Endothelial cell of umbilical vein (primary cell): ENCODE results near the gene ADGRL3. TPM values are rescaled to one million over a fixed set of nuclear protein-coding genes. Genes with fewer than 3 reads are reported as not detected.

Experiments
- BruUV-seq: library from RNA; stranded (reverse); fragments of 400-500 nt; replicated peaks from 2 replicates; lab custom pipeline; 2021; lab: Mats Ljungman, UMichigan
- CTCF ChIA-PET: fragments of 300-600, 350-600 bp; sonication (Branson Sonifier 250); formaldehyde crosslinking; loops from one replicate; lab custom pipeline; 2021; ENCODE audit warnings: antibody characterized with exemption, inconsistent platforms; lab: Charles Lee
- POLR2A ChIA-PET: fragments of 300-600, 350-600 bp; sonication (Branson Sonifier 250); formaldehyde crosslinking; loops from one replicate; lab custom pipeline; 2021; ENCODE audit warnings: antibody characterized with exemption, inconsistent platforms; lab: Charles Lee
- DNase-seq: peaks from one replicate; pipeline ENCODE4 v3.0.0-alpha.2; 2011; ENCODE audit warnings: low read depth, low spot score
- FAIRE-seq: peaks from 2 replicates; lab custom pipeline; 2011; peaks lifted over from hg19 to GRCh38; lab: Jason Lieb, UNC
- H2AFZ ChIP-seq: 2 replicates; pipeline ENCODE4 v1.6.0; 2012; ENCODE audit warnings: low read depth, low read length, control low read depth, inconsistent platforms
- H3K27ac ChIP-seq: 2 replicates; pipeline ENCODE4 v1.5.1; 2011; ENCODE audit warnings: low read depth, mild to moderate bottlenecking, control low read depth, low read length, moderate library complexity; ENCODE audit not compliant: insufficient read depth
- H3K27me3 ChIP-seq, 2 experiments: 2 replicates each; pipeline versions ENCODE4 v1.6.0 to v1.6.1; 2011; ENCODE audit warnings: low read length in 2 of 2, mixed read lengths in 1 of 2; ENCODE audit not compliant: control insufficient read depth in 2 of 2, insufficient read depth in 2 of 2
- H3K36me3 ChIP-seq, 2 experiments: 2 replicates in 1 of 2; 3 replicates in 1 of 2; pipeline ENCODE4 v1.5.1; 2011; ENCODE audit warnings: low read length in 2 of 2, mild to moderate bottlenecking in 1 of 2, moderate library complexity in 1 of 2; ENCODE audit not compliant: control insufficient read depth in 2 of 2, insufficient read depth in 2 of 2; ENCODE audit errors: extremely low read depth in 1 of 2
- H3K4me1 ChIP-seq: 3 replicates; pipeline ENCODE4 v1.5.1; 2011; ENCODE audit warnings: mild to moderate bottlenecking, low read length; ENCODE audit not compliant: control insufficient read depth, insufficient read depth; ENCODE audit errors: extremely low read depth
- H3K4me2 ChIP-seq: 2 replicates; pipeline ENCODE4 v1.6.1; 2011; ENCODE audit warnings: low read length, control low read depth, mixed read lengths; ENCODE audit not compliant: insufficient read depth
- H3K4me3 ChIP-seq, 3 experiments: fragments of 200-600 bp in 1 of 3; sonication (generic), shearing (Covaris generic) in 1 of 3; replicated peaks in 1 of 3; 2 replicates each; pipeline ENCODE4 v1.5.1; 2011 to 2016; ENCODE audit warnings: control low read depth in 3 of 3, low read length in 3 of 3, mild to moderate bottlenecking in 2 of 3, inconsistent platforms in 1 of 3, low read depth in 1 of 3, moderate library complexity in 1 of 3; ENCODE audit not compliant: insufficient read depth in 1 of 3
- H3K79me2 ChIP-seq: 2 replicates; pipeline ENCODE4 v1.6.0; 2012; ENCODE audit warnings: low read length, inconsistent platforms; ENCODE audit not compliant: control insufficient read depth, insufficient read depth
- H3K9ac ChIP-seq: replicated peaks from 2 replicates; pipeline ENCODE3; 2011; ENCODE audit warnings: low read length, control low read depth; ENCODE audit not compliant: insufficient read depth; ENCODE audit errors: extremely low read depth
- H3K9me1 ChIP-seq: replicated peaks from 3 replicates; pipeline ENCODE4 v1.6.0; 2011; ENCODE audit warnings: mild to moderate bottlenecking, low read length; ENCODE audit not compliant: control insufficient read depth, insufficient read depth; ENCODE audit errors: extremely low read depth
- H3K9me3 ChIP-seq: replicated peaks from 2 replicates; pipeline ENCODE4 v1.5.1; 2012; ENCODE audit warnings: low read length, inconsistent platforms; ENCODE audit not compliant: control insufficient read depth, insufficient read depth
- H4K20me1 ChIP-seq: replicated peaks from 2 replicates; pipeline ENCODE3; 2011; ENCODE audit warnings: mild to moderate bottlenecking, low read length; ENCODE audit not compliant: control insufficient read depth, insufficient read depth; ENCODE audit errors: extremely low read depth
- EZH2 ChIP-seq: IDR thresholded peaks from 2 replicates; pipeline ENCODE4 v1.6.1; 2012; ENCODE audit warnings: borderline replicate concordance, low read depth, mild to moderate bottlenecking, moderate library complexity, low read length, inconsistent platforms; ENCODE audit not compliant: severe bottlenecking
- FOS ChIP-seq: IDR thresholded peaks from 2 replicates; pipeline ENCODE4 v1.6.1; 2011; ENCODE audit warnings: mild to moderate bottlenecking, low read length, moderate library complexity, borderline replicate concordance; ENCODE audit not compliant: insufficient read depth
- GATA2 ChIP-seq: IDR thresholded peaks from 2 replicates; pipeline ENCODE4 v1.7.0; 2011; ENCODE audit warnings: low read depth, mild to moderate bottlenecking, moderate library complexity, mixed read lengths, low read length; ENCODE audit not compliant: insufficient read length, insufficient read depth
- JUN ChIP-seq: IDR thresholded peaks from 2 replicates; pipeline ENCODE4 v1.6.1; 2011; ENCODE audit warnings: borderline replicate concordance, low read depth; ENCODE audit not compliant: insufficient read length, insufficient read depth
- MYC ChIP-seq: IDR thresholded peaks from one replicate; pipeline ENCODE4 v1.6.1; 2011; ENCODE audit warnings: mild to moderate bottlenecking, low read depth, low read length
- POLR2A ChIP-seq: IDR thresholded peaks from 2 replicates; pipeline ENCODE4 v1.6.1; 2012; ENCODE audit warnings: low read depth, mild to moderate bottlenecking, control low read depth, low read length
- POLR2AphosphoS5 ChIP-seq: IDR thresholded peaks from 2 replicates; pipeline ENCODE4 v1.6.1; 2012; ENCODE audit warnings: low read depth, mild to moderate bottlenecking, control low read depth, low read length, moderate library complexity; ENCODE audit not compliant: insufficient read depth
- dilution Hi-C: fragments of 300-500 bp; cut with MboI; formaldehyde crosslinking; loops from one replicate; pipeline ENCODE4 v1.15.0; 2019; ENCODE audit warnings: low sequenced_read_pairs; ENCODE audit not compliant: extremely low pct_ligation_motif_present
- intact Hi-C: fragments of 100-400 bp; cut with micrococcal nuclease; formaldehyde crosslinking; loops from one replicate; pipeline ENCODE4 v1.10.0; 2022
- polyA plus RNA-seq, 4 experiments: library from polyadenylated mRNA; depleted of rRNA in 3 of 4; stranded (reverse) in 3 of 4; unstranded in 1 of 4; fragments of >200 nt; gene quantifications; 2 replicates each; pipeline versions ENCODE4 v1.2.1 to v1.2.3, GENCODE V29; 2011 to 2012; ENCODE audit warnings: missing spikeins in 1 of 4
- total RNA-seq: library from RNA; stranded (reverse); gene quantifications from 2 replicates; pipeline ENCODE4 v1.2.3, GENCODE V29; 2021
- TF ChIP-seq, protein P1 (sequence below): IDR thresholded peaks from 2 replicates; pipeline ENCODE4 v1.6.1; 2011; ENCODE audit not compliant: insufficient read depth, insufficient read length
- TF ChIP-seq, protein P2 (sequence below), 2 donors: IDR thresholded peaks; 1 replicate in 1 of 2; 2 replicates in 1 of 2; pipeline ENCODE4 v1.5.1; 2011; ENCODE audit warnings: low read length in 2 of 2, mild to moderate bottlenecking in 2 of 2, moderate library complexity in 2 of 2, control low read depth in 1 of 2, inconsistent platforms in 1 of 2, low read depth in 1 of 2; ENCODE audit not compliant: insufficient read depth in 1 of 2; ENCODE audit errors: extremely low read depth in 1 of 2

Gene ADGRL3
- total and polyA plus RNA-seq, 2 donors (not counting 3 experiments of a cell fraction or from before 2014, with no cell fraction given): not detected

DNA sequence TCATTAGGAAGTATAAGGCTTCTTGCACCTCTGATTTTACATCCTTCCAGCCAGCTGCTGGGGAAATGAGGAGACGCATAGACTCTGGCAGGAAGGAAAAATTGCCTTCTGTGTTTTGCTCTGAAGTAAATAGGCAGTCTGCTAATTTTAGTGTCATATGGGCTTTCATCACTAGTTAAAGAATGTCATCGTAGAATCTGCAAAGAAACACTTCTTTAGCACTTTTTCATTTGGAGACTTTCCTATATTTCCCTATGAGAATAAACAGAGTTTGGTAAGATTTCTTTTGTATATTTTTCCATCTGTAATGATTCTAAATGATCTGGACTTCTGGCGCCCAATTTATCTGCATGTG is 3.3 kb downstream of the ADGRL3 start:
- H3K36me3 ChIP-seq: no peaks in the 10 kb centered on the region
- peaks cover 28 to 50% of the 10 kb centered on the region in 2 experiments for H3K27me3 ChIP-seq
- H3K9me1 ChIP-seq: no peaks in the 10 kb centered on the region
- no peaks in the 10 kb centered on the region for H4K20me1 ChIP-seq
- H2AFZ ChIP-seq: no peak overlapping the region
- no TSS peak for BruUV-seq
- intact Hi-C loops: no loop called here
- no peak overlapping the region for H3K4me3 ChIP-seq
- CTCF ChIA-PET: no interaction called here
- no peaks in the 10 kb centered on the region for H3K79me2 ChIP-seq
- TF ChIP-seq POLR2AphosphoS5 (no peak), GATA2 (no peak), MYC (no peak), POLR2A (no peak), JUN (no peak), FOS (no peak), EZH2 (no peak)
- TF ChIP-seq, protein P1, sequence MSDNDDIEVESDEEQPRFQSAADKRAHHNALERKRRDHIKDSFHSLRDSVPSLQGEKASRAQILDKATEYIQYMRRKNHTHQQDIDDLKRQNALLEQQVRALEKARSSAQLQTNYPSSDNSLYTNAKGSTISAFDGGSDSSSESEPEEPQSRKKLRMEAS: no peak
- TF ChIP-seq, protein P2, sequence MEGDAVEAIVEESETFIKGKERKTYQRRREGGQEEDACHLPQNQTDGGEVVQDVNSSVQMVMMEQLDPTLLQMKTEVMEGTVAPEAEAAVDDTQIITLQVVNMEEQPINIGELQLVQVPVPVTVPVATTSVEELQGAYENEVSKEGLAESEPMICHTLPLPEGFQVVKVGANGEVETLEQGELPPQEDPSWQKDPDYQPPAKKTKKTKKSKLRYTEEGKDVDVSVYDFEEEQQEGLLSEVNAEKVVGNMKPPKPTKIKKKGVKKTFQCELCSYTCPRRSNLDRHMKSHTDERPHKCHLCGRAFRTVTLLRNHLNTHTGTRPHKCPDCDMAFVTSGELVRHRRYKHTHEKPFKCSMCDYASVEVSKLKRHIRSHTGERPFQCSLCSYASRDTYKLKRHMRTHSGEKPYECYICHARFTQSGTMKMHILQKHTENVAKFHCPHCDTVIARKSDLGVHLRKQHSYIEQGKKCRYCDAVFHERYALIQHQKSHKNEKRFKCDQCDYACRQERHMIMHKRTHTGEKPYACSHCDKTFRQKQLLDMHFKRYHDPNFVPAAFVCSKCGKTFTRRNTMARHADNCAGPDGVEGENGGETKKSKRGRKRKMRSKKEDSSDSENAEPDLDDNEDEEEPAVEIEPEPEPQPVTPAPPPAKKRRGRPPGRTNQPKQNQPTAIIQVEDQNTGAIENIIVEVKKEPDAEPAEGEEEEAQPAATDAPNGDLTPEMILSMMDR (IDR thresholded peaks at IDR 0.05; ENCODE audit: extremely low read depth in 1 of 2, insufficient read depth in 1 of 2, low read depth in 1 of 2, low read length in 2 of 2): no peak
- H3K9me3 ChIP-seq: no peaks in the 10 kb centered on the region
- no peaks in the 10 kb centered on the region for H3K4me1 ChIP-seq
- POLR2A ChIA-PET: no interaction called here
- DNase-seq (no peak), FAIRE-seq (no peak)
- no peak overlapping the region for H3K4me2 ChIP-seq
- no peak overlapping the region for H3K27ac ChIP-seq
- dilution Hi-C loops: no loop called here
- H3K9ac ChIP-seq: no peak overlapping the region
